Measurements from ENCODE around the gene FNBP1.

FNBP1 gene

GRCh38 chr9:129923589-129923988 is 119.4 kb downstream of the FNBP1 start:
- no peak overlapping the region for H3K4me3 ChIP-seq (ENCODE audit: low read depth, low read length)
- in situ Hi-C loops (cut with HindIII; ENCODE audit: low sequenced_read_pairs): no loop called here
- no peak for DNase-seq (ENCODE audit: low read depth)
- no peak for TF ChIP-seq CTCF (IDR thresholded peaks at IDR 0.05; ENCODE audit: low read depth, low read length, missing control alignments)

- no peak for DNase-seq (ENCODE audit: low read depth)
- in situ Hi-C loops (cut with HindIII; ENCODE audit: low sequenced_read_pairs): no loop called here
- H3K4me3 ChIP-seq (ENCODE audit: low read depth, low read length): no peak overlapping the region
- no peak for TF ChIP-seq CTCF (IDR thresholded peaks at IDR 0.05; ENCODE audit: low read depth, low read length, missing control alignments)
These were observed 121.1 kb downstream of the FNBP1 start for GRCh38 chr9:129921905-129922304.

GRCh38 chr9:129919841-129920240 is 123.1 kb downstream of the FNBP1 start:
- H3K4me3 ChIP-seq (ENCODE audit: low read depth, low read length): no peak overlapping the region
- TF ChIP-seq CTCF (IDR thresholded peaks at IDR 0.05; ENCODE audit: low read depth, low read length, missing control alignments): no peak
- no peak for DNase-seq (ENCODE audit: low read depth)
- in situ Hi-C loops (cut with HindIII; ENCODE audit: low sequenced_read_pairs): no loop called here

GRCh38 chr9:129919277-129919676 is 123.7 kb downstream of the FNBP1 start:
- TF ChIP-seq CTCF (IDR thresholded peaks at IDR 0.05; ENCODE audit: low read depth, low read length, missing control alignments): no peak
- in situ Hi-C loops (cut with HindIII; ENCODE audit: low sequenced_read_pairs): no loop called here
- no peak overlapping the region for H3K4me3 ChIP-seq (ENCODE audit: low read depth, low read length)
- no peak for DNase-seq (ENCODE audit: low read depth)

- no peak overlapping the region for H3K4me3 ChIP-seq (ENCODE audit: low read depth, low read length)
- DNase-seq (ENCODE audit: low read depth): no peak
- in situ Hi-C loops (cut with HindIII; ENCODE audit: low sequenced_read_pairs): no loop called here
- no peak for TF ChIP-seq CTCF (IDR thresholded peaks at IDR 0.05; ENCODE audit: low read depth, low read length, missing control alignments)
These were observed 124.6 kb downstream of the FNBP1 start for GRCh38 chr9:129918296-129918950.

- no peak overlapping the region for H3K4me3 ChIP-seq (ENCODE audit: low read depth, low read length)
- in situ Hi-C loops (cut with HindIII; ENCODE audit: low sequenced_read_pairs): no loop called here
- no peak for DNase-seq (ENCODE audit: low read depth)
- TF ChIP-seq CTCF (IDR thresholded peaks at IDR 0.05; ENCODE audit: low read depth, low read length, missing control alignments): no peak
These were observed 126.3 kb downstream of the FNBP1 start for GRCh38 chr9:129916707-129917106.
